ENCODE data around the gene SLF2. TPM values are rescaled to one million over a fixed set of nuclear protein-coding genes. Genes with fewer than 3 reads are reported as not detected.

Gene SLF2
- total RNA-seq, 2 experiments from 2014 or later, result 34.9 to 37.2 TPM

DNA sequence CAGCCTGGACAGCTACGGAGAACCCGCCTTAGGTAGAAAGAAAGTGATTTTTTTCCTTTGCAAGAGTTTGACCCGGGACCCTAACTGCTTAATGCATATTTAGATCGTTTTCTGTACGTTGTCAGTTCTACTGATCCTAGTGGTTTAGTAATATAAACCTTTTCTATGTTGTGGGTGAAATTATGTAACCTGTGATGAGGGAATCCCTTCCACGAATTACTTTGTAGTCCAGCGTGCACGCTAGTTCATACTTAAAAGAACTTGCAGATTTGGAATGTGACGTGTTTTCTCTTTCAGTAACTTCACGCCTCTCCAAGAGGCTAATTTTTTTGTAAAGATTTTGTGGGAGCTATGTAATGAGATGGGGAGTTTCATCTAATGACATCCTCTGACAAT, 705 bp downstream of the SLF2 start:
- peaks cover 49% of the 10 kb centered on the region for H3K4me1 Mint-ChIP-seq
- ChIA-PET POLR2A (interaction anchor here (0.9 to 2.5 kb wide), 6 partner anchors 8 to 441 kb away, joined by 3 to 9 read pairs (median 4); partner anchors contain the start of genes PDZD7 and SFXN3), CTCF (interaction anchor here (0.7 to 2.5 kb wide), 7 partner anchors 10 to 377 kb away, joined by 3 to 7 read pairs (median 3); partner anchors contain the start of gene HIF1AN)
- peak overlapping the region; percentile 97 for H3K4me3 Mint-ChIP-seq
- no peak for DNase-seq
- H3K36me3 Mint-ChIP-seq (ENCODE audit: low read depth), result peaks cover 22% of the 10 kb centered on the region
- H3K27me3 Mint-ChIP-seq, result no peaks in the 10 kb centered on the region
- H3K9me3 Mint-ChIP-seq, result no peaks in the 10 kb centered on the region
- peak overlapping the region; percentile 94 for H3K27ac Mint-ChIP-seq

DNA sequence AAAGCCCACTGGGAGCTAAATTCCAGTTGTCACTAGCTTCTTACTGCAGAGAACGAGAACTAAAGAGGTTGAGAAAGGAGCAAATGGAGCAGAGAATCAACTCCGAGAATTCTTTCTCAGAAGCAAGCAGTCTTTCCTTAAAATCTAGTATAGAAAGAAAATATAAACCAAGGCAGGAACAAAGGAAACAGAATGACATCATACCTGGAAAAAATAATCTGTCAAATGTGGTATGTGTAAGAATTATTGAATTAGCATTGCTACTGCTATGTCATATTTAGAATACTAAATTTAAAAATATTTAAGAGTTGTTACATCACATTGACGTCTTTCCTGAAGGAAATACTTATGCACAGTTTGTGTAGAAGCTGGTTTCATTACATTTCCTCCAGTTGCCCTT, 4.3 kb downstream of the SLF2 start:
- no peak for DNase-seq
- ChIA-PET CTCF (no interaction called here), POLR2A (no interaction called here)
- Mint-ChIP-seq H3K27me3 (no peaks in the 10 kb centered on the region), H3K9me3 (no peaks in the 10 kb centered on the region), H3K27ac (no peak overlapping the region), H3K4me1 (peaks cover 28% of the 10 kb centered on the region), H3K36me3 (ENCODE audit: low read depth) (peaks cover 38% of the 10 kb centered on the region), H3K4me3 (no peak overlapping the region)

DNA sequence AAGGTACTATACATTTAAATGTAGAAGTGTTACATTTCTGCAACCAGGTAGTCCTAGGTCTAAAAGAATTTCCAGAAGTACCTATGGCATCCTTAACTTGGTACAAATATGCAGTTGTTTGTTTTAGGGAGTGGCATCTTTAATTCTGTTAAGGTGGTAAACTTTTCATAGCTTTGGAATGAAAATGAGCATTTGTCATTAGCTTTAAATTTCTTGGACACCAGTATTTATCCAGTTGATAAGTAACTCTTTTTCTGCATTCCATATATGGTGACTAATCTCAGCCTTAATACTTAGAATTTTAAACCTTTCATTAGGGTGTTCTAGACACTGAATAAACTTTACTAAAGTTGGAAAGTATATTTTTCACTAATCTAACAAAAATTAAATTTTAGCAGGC, 10.8 kb downstream of the SLF2 start:
- H3K9me3 Mint-ChIP-seq, result no peaks in the 10 kb centered on the region
- H3K27me3 Mint-ChIP-seq, result no peaks in the 10 kb centered on the region
- DNase-seq, result no peak
- H3K36me3 Mint-ChIP-seq (ENCODE audit: low read depth), result peaks cover 63% of the 10 kb centered on the region
- H3K4me3 Mint-ChIP-seq, result no peak overlapping the region
- ChIA-PET CTCF (interaction anchor here (1.2 to 1.3 kb wide), 2 partner anchors 10 to 91 kb away, joined by 3 read pairs; partner anchors contain the start of gene SLF2), POLR2A (no interaction called here)
- no peak overlapping the region for H3K27ac Mint-ChIP-seq
- peaks cover 3% of the 10 kb centered on the region for H3K4me1 Mint-ChIP-seq

DNA sequence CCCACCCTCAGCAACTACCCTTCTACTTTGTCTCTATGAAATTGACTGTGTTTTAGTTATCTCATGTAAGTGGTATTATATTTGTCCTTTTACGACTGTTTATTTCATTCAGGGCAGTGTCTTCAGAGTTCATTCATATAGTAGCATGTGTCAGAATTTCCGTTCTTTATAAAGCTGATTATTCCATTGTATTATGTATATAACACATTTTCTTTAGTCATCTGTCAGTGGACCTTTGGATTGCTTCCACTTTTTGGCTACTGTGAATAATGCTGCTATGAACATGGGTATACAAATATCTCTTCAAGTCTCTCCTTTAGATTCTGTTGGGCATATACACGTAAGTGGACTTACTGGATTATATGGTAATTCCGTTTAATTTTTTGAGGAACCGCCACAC, 14.5 kb downstream of the SLF2 start:
- Mint-ChIP-seq H3K36me3 (ENCODE audit: low read depth) (peaks cover 74% of the 10 kb centered on the region), H3K9me3 (no peaks in the 10 kb centered on the region), H3K27me3 (no peaks in the 10 kb centered on the region), H3K27ac (no peak overlapping the region), H3K4me1 (peaks cover 3% of the 10 kb centered on the region), H3K4me3 (no peak overlapping the region)
- DNase-seq, result no peak
- CTCF ChIA-PET, result interaction anchor here (1.2 kb wide), 1 partner anchor 84 kb away, joined by 3 read pairs; no protein-coding TSS in a partner anchor
- POLR2A ChIA-PET, result no interaction called here

DNA sequence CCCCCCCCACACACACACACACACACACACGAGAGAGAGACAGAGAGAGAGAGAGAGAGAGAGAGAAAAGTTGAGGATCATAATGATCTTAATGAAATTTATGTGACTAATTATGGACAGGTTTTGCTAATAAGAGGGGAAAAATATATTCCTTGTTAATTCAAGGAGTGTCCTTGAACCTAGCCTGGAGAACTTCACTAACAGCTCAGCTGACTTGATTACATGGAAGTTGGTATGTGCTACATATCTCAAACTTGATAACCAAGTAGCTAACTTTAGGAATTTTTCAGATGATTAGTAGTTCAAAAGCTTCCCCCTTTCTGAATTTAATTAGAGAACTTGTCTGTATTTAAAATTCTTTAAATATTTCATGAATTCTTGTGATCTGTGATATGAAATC, 15.3 kb downstream of the SLF2 start:
- H3K27me3 Mint-ChIP-seq, result no peaks in the 10 kb centered on the region
- H3K27ac Mint-ChIP-seq, result no peak overlapping the region
- ChIA-PET CTCF (interaction anchor here (0.9 kb wide), 1 partner anchor 15 kb away, joined by 3 read pairs; no protein-coding TSS in a partner anchor), POLR2A (no interaction called here)
- DNase-seq, result no peak
- no peaks in the 10 kb centered on the region for H3K9me3 Mint-ChIP-seq
- H3K4me3 Mint-ChIP-seq, result no peak overlapping the region
- peaks cover 78% of the 10 kb centered on the region for H3K36me3 Mint-ChIP-seq (ENCODE audit: low read depth)
- peaks cover 3% of the 10 kb centered on the region for H3K4me1 Mint-ChIP-seq

DNA sequence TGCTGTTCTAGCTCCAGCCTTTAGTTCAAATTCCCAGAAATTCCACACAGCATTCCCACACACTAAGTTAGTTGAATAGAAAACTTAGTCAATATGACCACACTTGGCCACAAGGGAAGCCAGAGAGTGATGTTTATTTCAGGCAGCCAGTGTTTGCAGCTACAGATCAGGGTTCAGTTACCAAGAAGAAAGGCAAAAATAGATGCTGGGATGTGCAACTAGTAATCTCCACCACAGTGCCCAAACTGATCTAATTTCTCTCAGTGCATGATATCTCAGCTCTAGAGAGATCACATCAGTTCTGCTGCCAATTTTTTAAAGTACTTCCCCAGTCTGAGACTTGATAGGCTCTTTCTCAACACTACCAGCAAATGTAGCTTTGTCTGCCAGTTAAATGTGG, 17.6 kb downstream of the SLF2 start:
- Mint-ChIP-seq H3K27me3 (no peaks in the 10 kb centered on the region), H3K4me3 (no peak overlapping the region), H3K27ac (no peak overlapping the region), H3K4me1 (no peaks in the 10 kb centered on the region), H3K36me3 (ENCODE audit: low read depth) (peaks cover 67% of the 10 kb centered on the region), H3K9me3 (no peaks in the 10 kb centered on the region)
- ChIA-PET POLR2A (interaction anchor here (1.1 kb wide), 1 partner anchor 17 kb away, joined by 5 read pairs; the partner anchor contains the start of gene SLF2), CTCF (no interaction called here)
- DNase-seq, result no peak

DNA sequence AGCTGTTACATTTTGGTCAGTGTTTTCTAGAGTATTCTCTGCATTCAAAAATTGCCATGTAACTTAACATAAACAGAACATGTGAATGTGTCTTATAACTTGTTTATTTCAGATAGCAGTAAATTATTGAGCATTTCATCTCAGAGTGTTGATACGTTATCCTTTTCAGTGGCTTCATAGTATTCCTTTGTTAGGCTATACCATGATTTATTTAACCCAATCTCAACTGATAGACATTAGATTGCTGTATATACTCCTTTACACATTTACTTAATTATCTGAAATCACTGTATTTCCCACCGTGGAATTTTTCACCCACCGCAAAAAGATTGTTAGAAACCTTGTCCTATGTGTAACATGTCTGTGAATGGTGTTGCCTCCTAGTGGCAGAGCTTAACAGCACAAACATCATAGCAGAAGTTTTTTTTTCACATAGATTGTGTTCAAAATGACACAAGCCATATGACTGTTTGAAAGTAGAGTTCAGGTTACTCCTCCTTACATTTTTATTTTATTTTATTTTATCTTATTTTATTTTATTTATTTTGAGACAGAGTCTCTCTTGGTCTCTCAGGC, 21.4 kb downstream of the SLF2 start:
- CTCF ChIA-PET, result interaction anchor here (0.6 to 1.7 kb wide), 8 partner anchors 13 to 323 kb away, joined by 3 to 7 read pairs (median 4); partner anchors contain the start of genes LZTS2 and SLF2
- H3K27ac Mint-ChIP-seq, result no peak overlapping the region
- POLR2A ChIA-PET, result interaction anchor here (1.2 kb wide), 1 partner anchor 16 kb away, joined by 3 read pairs; no protein-coding TSS in a partner anchor
- DNase-seq, result no peak
- peaks cover 49% of the 10 kb centered on the region for H3K36me3 Mint-ChIP-seq (ENCODE audit: low read depth)
- H3K4me3 Mint-ChIP-seq, result no peak overlapping the region
- H3K4me1 Mint-ChIP-seq, result no peaks in the 10 kb centered on the region
- H3K27me3 Mint-ChIP-seq, result no peaks in the 10 kb centered on the region
- no peaks in the 10 kb centered on the region for H3K9me3 Mint-ChIP-seq

DNA sequence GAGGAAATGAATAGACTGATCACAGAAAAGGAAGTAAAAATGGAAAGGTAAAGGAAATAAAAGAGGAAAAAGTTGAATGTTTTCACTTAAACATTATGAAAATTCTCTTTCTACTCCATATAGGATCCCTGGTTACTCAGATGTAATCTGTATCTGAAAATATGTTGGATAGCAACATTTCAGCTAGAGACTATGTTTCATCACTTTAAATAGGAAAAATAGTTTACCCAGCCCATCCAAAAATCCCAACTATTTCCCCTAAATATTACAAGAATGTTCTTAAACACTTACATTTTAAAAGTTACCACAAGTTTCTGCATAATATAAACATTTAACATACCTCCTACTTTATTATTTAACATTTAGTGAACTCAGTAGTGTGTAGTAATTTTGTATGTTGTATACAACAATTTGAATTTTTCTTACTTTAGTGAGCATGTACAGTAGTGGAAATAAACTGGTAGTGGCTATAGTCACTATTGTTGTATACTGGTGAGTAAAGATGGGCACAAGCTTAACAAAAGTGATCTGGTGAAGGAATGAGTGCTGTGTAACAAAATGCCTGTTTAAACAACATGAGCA, 27.1 kb downstream of the SLF2 start:
- ChIA-PET CTCF (no interaction called here), POLR2A (no interaction called here)

DNA sequence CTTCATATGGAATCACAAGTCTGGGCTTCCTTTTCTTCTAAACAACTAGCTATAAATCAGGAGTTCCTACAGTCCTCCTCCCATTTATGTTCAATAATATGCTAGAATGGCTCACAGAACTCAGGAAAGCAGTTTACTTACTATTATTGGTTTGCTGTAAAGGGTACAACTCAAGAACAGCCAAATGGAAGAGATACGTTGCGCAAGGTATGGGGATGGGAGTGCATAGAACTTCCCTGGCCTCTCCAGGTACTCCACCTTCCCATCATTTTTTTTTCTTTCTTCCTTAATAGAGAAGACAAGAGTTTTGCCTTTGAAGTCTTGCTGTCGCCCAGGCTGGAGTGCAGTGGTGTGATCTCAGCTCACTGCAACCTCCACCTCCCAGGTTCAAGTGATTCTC, 29.5 kb downstream of the SLF2 start:
- Mint-ChIP-seq H3K9me3 (no peaks in the 10 kb centered on the region), H3K27ac (no peak overlapping the region), H3K27me3 (no peaks in the 10 kb centered on the region), H3K4me3 (no peak overlapping the region), H3K36me3 (ENCODE audit: low read depth) (peaks cover 51% of the 10 kb centered on the region), H3K4me1 (peaks cover 13% of the 10 kb centered on the region)
- DNase-seq, result no peak
- CTCF ChIA-PET, result no interaction called here
- POLR2A ChIA-PET, result no interaction called here

More for the DNA sequence above, 27.1 kb downstream of the SLF2 start:
- Mint-ChIP-seq H3K4me3 (no peak overlapping the region), H3K27ac (peak overlapping the region; percentile 7), H3K27me3 (no peaks in the 10 kb centered on the region), H3K36me3 (ENCODE audit: low read depth) (peaks cover 40% of the 10 kb centered on the region), H3K4me1 (peaks cover 13% of the 10 kb centered on the region), H3K9me3 (no peaks in the 10 kb centered on the region)
- DNase-seq, result no peak

DNA sequence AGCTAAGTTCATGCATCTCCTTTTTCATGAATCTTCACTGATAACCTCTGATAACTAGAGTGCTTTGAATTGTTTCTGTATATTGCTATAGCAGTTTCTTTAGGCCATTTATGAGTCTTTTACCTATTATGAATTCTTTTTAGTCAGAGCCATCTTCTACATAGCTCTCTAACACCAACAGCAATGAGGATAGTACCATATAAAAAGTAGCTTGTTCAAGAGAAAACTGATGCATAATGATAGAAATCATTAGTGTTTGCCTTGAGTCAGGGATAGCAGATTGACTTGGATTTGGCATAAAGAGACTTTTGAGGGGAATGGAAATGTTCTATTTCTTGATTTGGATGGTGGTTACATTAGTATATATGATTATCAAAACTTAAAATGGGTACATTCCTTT, 30.7 kb downstream of the SLF2 start:
- POLR2A ChIA-PET, result interaction anchor here (0.5 to 1.3 kb wide), 3 partner anchors 17 to 31 kb away, joined by 3 read pairs; partner anchors contain the start of gene SLF2
- Mint-ChIP-seq H3K9me3 (no peaks in the 10 kb centered on the region), H3K27ac (no peak overlapping the region), H3K4me1 (peaks cover 13% of the 10 kb centered on the region), H3K4me3 (no peak overlapping the region), H3K36me3 (ENCODE audit: low read depth) (peaks cover 51% of the 10 kb centered on the region), H3K27me3 (no peaks in the 10 kb centered on the region)
- no peak for DNase-seq
- CTCF ChIA-PET, result interaction anchor here (0.9 to 1.0 kb wide), 2 partner anchors 12 to 15 kb away, joined by 3 read pairs; no protein-coding TSS in a partner anchor

DNA sequence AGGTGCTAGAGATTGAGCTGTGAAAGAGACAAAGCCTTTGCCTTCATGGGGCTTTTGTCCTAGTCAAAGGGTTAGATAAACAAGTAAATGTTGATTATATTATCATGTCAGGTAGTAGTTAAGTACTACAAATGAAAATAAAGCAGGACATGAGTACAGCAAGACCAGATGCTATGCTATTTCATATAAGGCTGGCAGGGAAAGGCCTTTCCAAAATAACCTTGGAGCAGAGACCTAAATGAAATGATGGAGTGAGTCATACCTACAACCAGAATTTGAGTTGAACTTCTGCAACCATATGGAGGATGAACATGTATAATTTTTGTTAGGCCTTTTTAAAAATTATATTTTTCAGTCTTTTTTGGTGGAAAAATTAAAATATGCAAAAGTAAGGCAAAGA, 33.0 kb downstream of the SLF2 start:
- Mint-ChIP-seq H3K36me3 (ENCODE audit: low read depth) (peaks cover 52% of the 10 kb centered on the region), H3K4me1 (peaks cover 15% of the 10 kb centered on the region), H3K27ac (no peak overlapping the region), H3K27me3 (no peaks in the 10 kb centered on the region), H3K9me3 (no peaks in the 10 kb centered on the region), H3K4me3 (no peak overlapping the region)
- POLR2A ChIA-PET, result no interaction called here
- CTCF ChIA-PET, result interaction anchor here (1.1 kb wide), 1 partner anchor 69 kb away, joined by 4 read pairs; no protein-coding TSS in a partner anchor
- no peak for DNase-seq

DNA sequence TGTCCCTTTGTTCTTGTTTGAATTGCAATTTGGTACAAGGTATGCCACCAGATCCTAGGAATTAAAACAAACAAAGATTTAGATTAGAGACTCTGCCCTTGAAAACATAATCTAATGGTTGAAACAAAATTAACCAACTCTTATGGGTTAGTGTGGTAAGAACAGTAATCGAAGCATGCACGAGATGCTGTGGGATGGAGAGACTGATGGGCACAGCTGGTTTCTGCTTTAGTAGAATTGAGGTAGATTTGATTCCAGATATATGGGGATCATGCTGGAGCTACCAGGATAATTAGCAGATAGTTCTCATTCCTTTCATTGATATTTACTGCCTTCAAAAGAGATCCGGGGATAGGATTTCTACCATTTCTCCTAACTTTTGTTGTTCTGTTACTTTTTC, 36.2 kb downstream of the SLF2 start:
- ChIA-PET CTCF (interaction anchor here (0.6 to 1.2 kb wide), 3 partner anchors 15 to 66 kb away, joined by 3 read pairs; partner anchors contain the start of gene SEMA4G), POLR2A (interaction anchor here (1.7 kb wide), 2 partner anchors 10 to 14 kb away, joined by 3 to 4 read pairs; no protein-coding TSS in a partner anchor)
- Mint-ChIP-seq H3K4me3 (no peak overlapping the region), H3K4me1 (peaks cover 7% of the 10 kb centered on the region), H3K27me3 (no peaks in the 10 kb centered on the region), H3K9me3 (no peaks in the 10 kb centered on the region), H3K27ac (no peak overlapping the region), H3K36me3 (ENCODE audit: low read depth) (peaks cover 49% of the 10 kb centered on the region)
- DNase-seq, result no peak

DNA sequence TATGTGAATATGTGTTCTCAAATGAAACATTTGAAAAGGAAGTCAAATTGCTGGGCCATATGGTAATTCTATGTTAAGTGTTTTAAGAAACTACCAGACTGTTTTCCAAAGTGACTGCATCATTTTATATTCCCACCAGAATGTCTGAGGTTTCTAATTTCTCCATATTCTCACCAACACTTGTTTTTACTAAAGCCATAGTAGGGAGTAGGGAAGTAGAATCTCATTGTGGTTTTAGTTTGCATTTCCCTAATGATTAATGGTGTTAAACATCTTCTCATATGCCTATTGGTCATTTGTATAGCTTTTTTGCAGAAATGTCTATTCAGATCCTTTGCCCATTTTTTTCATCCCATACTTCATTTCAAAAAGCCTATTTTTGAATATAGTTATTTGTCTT, 47.5 kb downstream of the SLF2 start:
- Mint-ChIP-seq H3K9me3 (no peaks in the 10 kb centered on the region), H3K36me3 (ENCODE audit: low read depth) (peaks cover 46% of the 10 kb centered on the region), H3K4me1 (peaks cover 7% of the 10 kb centered on the region), H3K27me3 (no peaks in the 10 kb centered on the region), H3K4me3 (no peak overlapping the region), H3K27ac (no peak overlapping the region)
- CTCF ChIA-PET, result no interaction called here
- no peak for DNase-seq
- POLR2A ChIA-PET, result no interaction called here

All from activated CD4-positive, alpha-beta memory T cell treated with anti-CD3 and anti-CD28 coated beads, Interleukin-2, amount 10 ng/mL, durations not matched to agents 7 days and 5 days (primary cell).